Measurements from ENCODE around the gene SPARCL1.
"Not testable (repeated sequence)": the region's sequence is repeated elsewhere in the genome, so short reads cannot be mapped to it uniquely, and the experiment has no call there.

The SPARCL1 gene

DNA sequence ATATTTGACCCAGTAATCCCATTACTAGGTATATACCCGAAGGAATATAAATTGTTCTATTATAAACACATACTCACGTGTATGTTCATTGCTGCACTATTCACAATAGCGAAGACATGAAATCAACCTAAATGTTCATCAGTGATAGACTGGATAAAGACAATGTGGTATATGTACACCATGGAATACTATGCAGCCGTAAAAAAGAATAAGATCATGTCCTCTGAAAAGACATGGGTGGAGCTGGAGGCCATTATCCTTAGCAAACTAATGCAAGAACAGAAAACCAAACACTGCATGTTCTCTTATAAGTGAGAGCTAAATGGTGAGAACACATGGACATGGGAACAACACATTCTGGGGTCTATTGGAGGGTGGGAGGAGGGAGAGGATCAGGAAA lies 70.3 kb downstream of the SPARCL1 start:
- no CpG with 5 or more reads among the region's 4 CpGs for WGBS (ENCODE audit: extremely low coverage, insufficient coverage, insufficient read length)
- no peak for DNase-seq
- H2BK12ac ChIP-seq (ENCODE audit: low read length): no peak overlapping the region
- no peaks in the 10 kb centered on the region for H3K79me2 ChIP-seq (ENCODE audit: control insufficient read depth, insufficient read depth, low read length, poor library complexity)
- no peak overlapping the region for H3K4me2 ChIP-seq (ENCODE audit: low read length)
- H4K91ac ChIP-seq (ENCODE audit: low read depth, low read length): no peak overlapping the region
- H3K9me3 ChIP-seq (ENCODE audit: insufficient read depth, low read depth, low read length): no peaks in the 10 kb centered on the region
- H2AK5ac ChIP-seq (ENCODE audit: low read length): no peak overlapping the region
- H3K18ac ChIP-seq (ENCODE audit: low read length): no peak overlapping the region
- no peak overlapping the region for H3K9ac ChIP-seq (ENCODE audit: low read length)
- H3K4me1 ChIP-seq (ENCODE audit: control insufficient read depth in 1 of 2, insufficient read depth in 2 of 2, low read length in 2 of 2): peaks cover 3 to 6% of the 10 kb centered on the region in 2 experiments
- no peak overlapping the region for H3K4ac ChIP-seq (ENCODE audit: low read depth, low read length)
- no peak overlapping the region for H4K8ac ChIP-seq (ENCODE audit: low read depth, low read length)
- H3K4me3 ChIP-seq (ENCODE audit: low read depth, low read length): no peak overlapping the region
- H3K23ac ChIP-seq (ENCODE audit: low read length): no peak overlapping the region
- H3K36me3 ChIP-seq (ENCODE audit: control insufficient read depth in 1 of 2, insufficient read depth in 2 of 2, low read length in 2 of 2): peaks cover 0 to 3% of the 10 kb centered on the region in 2 experiments
- no peak overlapping the region for H3K14ac ChIP-seq (ENCODE audit: low read length)
- no peak overlapping the region for H2BK120ac ChIP-seq (ENCODE audit: insufficient read depth, low read length, poor library complexity)
- H4K12ac ChIP-seq (ENCODE audit: low read depth, low read length): no peak overlapping the region
- H3K79me1 ChIP-seq (ENCODE audit: low read length): no peaks in the 10 kb centered on the region
- H2BK5ac ChIP-seq (ENCODE audit: low read depth, low read length, poor library complexity): no peak overlapping the region
- H3K27ac ChIP-seq (ENCODE audit: low read depth, low read length): no peak overlapping the region
- no peaks in the 10 kb centered on the region for H3K27me3 ChIP-seq (ENCODE audit: insufficient read depth, low read length)
- no peak overlapping the region for H2AFZ ChIP-seq (ENCODE audit: insufficient read depth, low read length, poor library complexity)

DNA sequence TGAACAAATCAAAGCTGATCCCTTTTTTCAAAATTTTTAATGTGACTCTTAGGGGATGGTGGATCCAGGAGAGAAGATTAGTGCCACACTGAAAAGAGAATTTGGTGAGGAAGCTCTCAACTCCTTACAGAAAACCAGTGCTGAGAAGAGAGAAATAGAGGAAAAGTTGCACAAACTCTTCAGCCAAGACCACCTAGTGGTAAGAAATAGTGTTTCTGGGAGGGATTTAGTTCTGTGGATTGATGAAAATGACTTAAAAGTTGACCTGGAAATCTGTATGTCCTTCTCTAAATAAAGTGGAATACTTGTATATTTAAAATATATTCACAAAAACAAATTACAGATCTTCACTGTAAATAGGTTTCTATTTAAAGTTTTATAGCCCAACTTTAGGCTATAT lies 77.6 kb downstream of the SPARCL1 start:
- H3K9me3 ChIP-seq (ENCODE audit: insufficient read depth, low read depth, low read length): no peaks in the 10 kb centered on the region
- H2BK120ac ChIP-seq (ENCODE audit: insufficient read depth, low read length, poor library complexity): no peak overlapping the region
- H3K4ac ChIP-seq (ENCODE audit: low read depth, low read length): no peak overlapping the region
- peaks cover 2 to 5% of the 10 kb centered on the region in 2 experiments for H3K4me1 ChIP-seq (ENCODE audit: control insufficient read depth in 1 of 2, insufficient read depth in 2 of 2, low read length in 2 of 2)
- no peaks in the 10 kb centered on the region for H3K27me3 ChIP-seq (ENCODE audit: insufficient read depth, low read length)
- no peak overlapping the region for H2BK12ac ChIP-seq (ENCODE audit: low read length)
- no peak overlapping the region for H3K9ac ChIP-seq (ENCODE audit: low read length)
- no peak overlapping the region for H2BK5ac ChIP-seq (ENCODE audit: low read depth, low read length, poor library complexity)
- H2AK5ac ChIP-seq (ENCODE audit: low read length): no peak overlapping the region
- H4K8ac ChIP-seq (ENCODE audit: low read depth, low read length): no peak overlapping the region
- H3K14ac ChIP-seq (ENCODE audit: low read length): no peak overlapping the region
- H2AFZ ChIP-seq (ENCODE audit: insufficient read depth, low read length, poor library complexity): no peak overlapping the region
- DNase-seq: no peak
- no peak overlapping the region for H3K18ac ChIP-seq (ENCODE audit: low read length)
- H3K4me3 ChIP-seq (ENCODE audit: low read depth, low read length): no peak overlapping the region
- H4K12ac ChIP-seq (ENCODE audit: low read depth, low read length): no peak overlapping the region
- no peak overlapping the region for H3K23ac ChIP-seq (ENCODE audit: low read length)
- no peaks in the 10 kb centered on the region for H3K79me1 ChIP-seq (ENCODE audit: low read length)
- H3K27ac ChIP-seq (ENCODE audit: low read depth, low read length): no peak overlapping the region
- H3K36me3 ChIP-seq (ENCODE audit: control insufficient read depth in 1 of 2, insufficient read depth in 2 of 2, low read length in 2 of 2): peaks cover 4 to 15% of the 10 kb centered on the region in 2 experiments
- H4K91ac ChIP-seq (ENCODE audit: low read depth, low read length): no peak overlapping the region
- no peaks in the 10 kb centered on the region for H3K79me2 ChIP-seq (ENCODE audit: control insufficient read depth, insufficient read depth, low read length, poor library complexity)
- no peak overlapping the region for H3K4me2 ChIP-seq (ENCODE audit: low read length)

DNA sequence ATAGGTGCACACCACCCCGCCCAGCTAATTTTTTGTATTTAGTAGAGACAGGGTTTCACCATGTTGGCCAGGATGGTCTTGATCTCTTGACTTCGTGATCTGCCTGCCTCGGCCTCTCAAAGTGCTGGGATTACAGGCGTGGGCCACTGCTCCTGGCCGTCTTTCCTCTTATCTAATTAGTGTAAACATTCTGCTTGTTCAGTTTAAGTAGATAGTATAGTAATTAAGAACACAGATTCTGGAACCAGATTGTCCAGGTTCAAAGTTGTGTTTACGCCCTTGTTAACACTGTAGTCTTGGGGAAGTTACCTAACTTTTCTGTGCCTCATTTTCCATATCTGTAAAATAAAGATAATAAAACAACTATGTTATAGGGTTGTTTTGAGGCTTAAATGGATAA lies 82.8 kb downstream of the SPARCL1 start:
- WGBS (ENCODE audit: extremely low coverage, insufficient coverage, insufficient read length): no CpG with 5 or more reads among the region's 6 CpGs
- H3K4me3 ChIP-seq (ENCODE audit: low read depth, low read length); H3K23ac ChIP-seq (ENCODE audit: low read length); H4K8ac ChIP-seq (ENCODE audit: low read depth, low read length); H2AFZ ChIP-seq (ENCODE audit: insufficient read depth, low read length, poor library complexity); H3K79me1 ChIP-seq (ENCODE audit: low read length); H3K79me2 ChIP-seq (ENCODE audit: control insufficient read depth, insufficient read depth, low read length, poor library complexity); H2BK5ac ChIP-seq (ENCODE audit: low read depth, low read length, poor library complexity); H3K9ac ChIP-seq (ENCODE audit: low read length); H2BK120ac ChIP-seq (ENCODE audit: insufficient read depth, low read length, poor library complexity); H3K27me3 ChIP-seq (ENCODE audit: insufficient read depth, low read length); H2BK12ac ChIP-seq (ENCODE audit: low read length); H3K4me2 ChIP-seq (ENCODE audit: low read length); DNase-seq; H4K91ac ChIP-seq (ENCODE audit: low read depth, low read length); H4K12ac ChIP-seq (ENCODE audit: low read depth, low read length); H3K9me3 ChIP-seq (ENCODE audit: insufficient read depth, low read depth, low read length); H3K4me1 ChIP-seq (ENCODE audit: control insufficient read depth in 1 of 2, insufficient read depth in 2 of 2, low read length in 2 of 2); H3K14ac ChIP-seq (ENCODE audit: low read length); H3K4ac ChIP-seq (ENCODE audit: low read depth, low read length); H2AK5ac ChIP-seq (ENCODE audit: low read length); H3K18ac ChIP-seq (ENCODE audit: low read length); H3K27ac ChIP-seq (ENCODE audit: low read depth, low read length); H3K36me3 ChIP-seq (ENCODE audit: control insufficient read depth in 1 of 2, insufficient read depth in 2 of 2, low read length in 2 of 2): not testable (repeated sequence)

DNA sequence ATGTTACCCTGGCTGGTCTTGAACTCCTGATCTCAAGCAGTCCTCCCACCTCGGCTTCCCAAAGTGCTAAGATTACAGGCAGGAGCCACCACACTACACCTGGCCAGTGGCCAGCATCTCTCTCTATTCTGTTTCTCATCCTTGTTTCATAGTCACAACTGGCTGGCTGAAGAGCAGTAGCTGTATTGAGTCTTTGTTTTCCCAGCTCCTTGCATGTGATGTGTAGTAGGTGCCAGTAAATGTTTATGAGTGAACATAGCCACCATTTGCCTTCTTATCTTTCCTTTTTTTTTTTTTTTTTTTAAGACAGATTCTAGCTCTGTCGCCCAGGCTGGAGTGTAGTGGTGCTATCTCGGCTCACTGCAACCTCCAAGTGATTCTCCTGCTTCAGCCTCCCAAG lies 83.2 kb downstream of the SPARCL1 start:
- no peak overlapping the region for H3K27ac ChIP-seq (ENCODE audit: low read depth, low read length)
- no peak overlapping the region for H2BK120ac ChIP-seq (ENCODE audit: insufficient read depth, low read length, poor library complexity)
- no peaks in the 10 kb centered on the region for H3K9me3 ChIP-seq (ENCODE audit: insufficient read depth, low read depth, low read length)
- H2AFZ ChIP-seq (ENCODE audit: insufficient read depth, low read length, poor library complexity): no peak overlapping the region
- H2BK12ac ChIP-seq (ENCODE audit: low read length): no peak overlapping the region
- no peak overlapping the region for H4K91ac ChIP-seq (ENCODE audit: low read depth, low read length)
- H2BK5ac ChIP-seq (ENCODE audit: low read depth, low read length, poor library complexity): no peak overlapping the region
- H3K36me3 ChIP-seq (ENCODE audit: control insufficient read depth in 1 of 2, insufficient read depth in 2 of 2, low read length in 2 of 2): peaks cover 6 to 7% of the 10 kb centered on the region in 2 experiments
- H3K79me1 ChIP-seq (ENCODE audit: low read length): no peaks in the 10 kb centered on the region
- H3K14ac ChIP-seq (ENCODE audit: low read length): no peak overlapping the region
- H3K27me3 ChIP-seq (ENCODE audit: insufficient read depth, low read length): no peaks in the 10 kb centered on the region
- H3K4ac ChIP-seq (ENCODE audit: low read depth, low read length): no peak overlapping the region
- no peaks in the 10 kb centered on the region for H3K79me2 ChIP-seq (ENCODE audit: control insufficient read depth, insufficient read depth, low read length, poor library complexity)
- no peaks in the 10 kb centered on the region for H3K4me1 ChIP-seq (ENCODE audit: control insufficient read depth in 1 of 2, insufficient read depth in 2 of 2, low read length in 2 of 2)
- H3K4me3 ChIP-seq (ENCODE audit: low read depth, low read length): no peak overlapping the region
- no peak overlapping the region for H3K18ac ChIP-seq (ENCODE audit: low read length)
- H4K8ac ChIP-seq (ENCODE audit: low read depth, low read length): no peak overlapping the region
- no peak overlapping the region for H4K12ac ChIP-seq (ENCODE audit: low read depth, low read length)
- WGBS (ENCODE audit: extremely low coverage, insufficient coverage, insufficient read length): no CpG with 5 or more reads among the region's 3 CpGs
- H3K23ac ChIP-seq (ENCODE audit: low read length): no peak overlapping the region
- DNase-seq: no peak
- H2AK5ac ChIP-seq (ENCODE audit: low read length): no peak overlapping the region
- no peak overlapping the region for H3K4me2 ChIP-seq (ENCODE audit: low read length)
- no peak overlapping the region for H3K9ac ChIP-seq (ENCODE audit: low read length)

Data from trophoblast cell (in vitro differentiated cells and primary cell).